Ovary (tissue), 3 donors: Measurements from ENCODE around the gene PRSS8.

Experiments used
- EP300 ChIP-seq: sonication (generic); formaldehyde crosslinking; IDR thresholded peaks from one replicate; pipeline ENCODE4 v1.6.1; 2017; ENCODE audit warnings: antibody characterized with exemption
- POLR2A ChIP-seq: fragments of 450-650 bp; IDR thresholded peaks from one replicate; pipeline ENCODE4 v1.6.1; 2017; ENCODE audit warnings: antibody characterized with exemption, mild to moderate bottlenecking, moderate library complexity
- TF ChIP-seq, protein P1 (sequence below), 3 donors: fragments of 450-650 bp in 2 of 3; fragments of 200-600 bp in 1 of 3; IDR thresholded peaks; one replicate each; pipeline versions ENCODE4 v1.5.1 to v1.8.0; 2016 to 2022; ENCODE audit warnings: antibody characterized with exemption in 3 of 3, mild to moderate bottlenecking in 1 of 3
- donor health status: DM: no; HTN: no; CAD: no.

GRCh38 chr16:31184888-31185287 lies 49.4 kb upstream of the PRSS8 start:
- TF ChIP-seq EP300: no peak
- TF ChIP-seq, protein P1, sequence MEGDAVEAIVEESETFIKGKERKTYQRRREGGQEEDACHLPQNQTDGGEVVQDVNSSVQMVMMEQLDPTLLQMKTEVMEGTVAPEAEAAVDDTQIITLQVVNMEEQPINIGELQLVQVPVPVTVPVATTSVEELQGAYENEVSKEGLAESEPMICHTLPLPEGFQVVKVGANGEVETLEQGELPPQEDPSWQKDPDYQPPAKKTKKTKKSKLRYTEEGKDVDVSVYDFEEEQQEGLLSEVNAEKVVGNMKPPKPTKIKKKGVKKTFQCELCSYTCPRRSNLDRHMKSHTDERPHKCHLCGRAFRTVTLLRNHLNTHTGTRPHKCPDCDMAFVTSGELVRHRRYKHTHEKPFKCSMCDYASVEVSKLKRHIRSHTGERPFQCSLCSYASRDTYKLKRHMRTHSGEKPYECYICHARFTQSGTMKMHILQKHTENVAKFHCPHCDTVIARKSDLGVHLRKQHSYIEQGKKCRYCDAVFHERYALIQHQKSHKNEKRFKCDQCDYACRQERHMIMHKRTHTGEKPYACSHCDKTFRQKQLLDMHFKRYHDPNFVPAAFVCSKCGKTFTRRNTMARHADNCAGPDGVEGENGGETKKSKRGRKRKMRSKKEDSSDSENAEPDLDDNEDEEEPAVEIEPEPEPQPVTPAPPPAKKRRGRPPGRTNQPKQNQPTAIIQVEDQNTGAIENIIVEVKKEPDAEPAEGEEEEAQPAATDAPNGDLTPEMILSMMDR (IDR thresholded peaks at IDR 0.05): no peak
- TF ChIP-seq POLR2A: no peak
